AG04449 (cell line): ENCODE measurements around the gene FGD1.
A peak's percentile ranks its signal among the peaks of the same experiment; 100 is the strongest.

Source experiments
- CTCF ChIA-PET: fragments of 350-600 bp; formaldehyde crosslinking; extraction: SDS; loops from one replicate; lab custom pipeline; 2021; ENCODE audit warnings: antibody characterized with exemption; lab: Yijun Ruan, JAX
- POLR2A ChIA-PET: fragments of 400-600, 350-600 bp; formaldehyde crosslinking; extraction: SDS; loops from one replicate; lab custom pipeline; 2020; ENCODE audit warnings: antibody characterized with exemption, inconsistent platforms; lab: Yijun Ruan, JAX
- DNase-seq: peaks from one replicate; pipeline ENCODE4 v3.0.0-alpha.2; 2010; ENCODE audit warnings: low read depth, low spot score
- H3K4me3 ChIP-seq: 2 replicates; pipeline ENCODE4 v1.5.1; 2011; ENCODE audit warnings: low read depth, mild to moderate bottlenecking, control low read depth, low read length
- TF ChIP-seq, protein P1 (sequence below): IDR thresholded peaks from one replicate; pipeline ENCODE4 v1.5.1; 2011; ENCODE audit warnings: mild to moderate bottlenecking, moderate library complexity, low read length, control low read depth, inconsistent platforms; ENCODE audit not compliant: insufficient read depth; ENCODE audit errors: missing control alignments

The FGD1 gene

DNA sequence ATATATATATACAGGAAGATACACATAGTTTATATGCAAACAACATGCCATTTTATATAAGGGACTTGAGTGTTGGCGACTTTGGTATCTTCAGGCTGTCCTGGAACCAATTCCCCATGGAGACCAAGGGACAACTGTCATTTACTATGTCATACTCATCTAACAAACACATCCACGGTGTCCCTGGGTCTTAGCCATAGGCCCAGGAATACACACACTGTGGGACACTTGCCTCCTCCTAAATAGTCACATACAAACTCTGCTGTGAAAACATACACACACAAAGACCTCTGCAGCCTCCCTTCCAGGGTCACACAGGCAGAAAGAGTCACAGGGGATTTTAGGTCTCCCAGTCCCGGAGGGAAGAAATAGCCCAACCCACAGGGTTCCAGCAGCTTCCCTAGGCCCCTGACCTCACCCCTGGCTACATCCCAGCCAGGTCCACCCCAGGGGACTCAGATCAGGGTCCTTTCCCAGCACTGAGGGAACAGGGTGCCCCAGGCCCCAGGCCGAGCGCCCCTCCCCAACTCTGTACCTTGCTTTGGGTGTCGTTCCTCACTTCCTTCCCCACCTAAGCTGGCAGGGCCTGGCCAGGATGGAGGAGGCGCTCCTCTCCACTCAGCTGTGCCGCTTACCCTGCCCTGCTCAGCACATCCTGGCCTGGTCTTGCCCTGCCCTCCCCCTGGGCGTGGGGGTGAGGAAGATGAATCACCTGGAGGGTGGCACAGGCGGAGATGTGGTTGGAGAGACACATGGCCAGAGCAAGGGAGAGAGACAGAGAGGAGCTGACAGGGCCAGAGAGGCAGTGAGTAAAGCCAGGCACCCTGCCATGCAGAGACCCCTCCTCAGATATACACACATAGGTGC, 21.8 kb downstream of the FGD1 start:
- POLR2A ChIA-PET = interaction anchor here (0.6 kb wide), 1 partner anchor 11 kb away, joined by 3 read pairs; no protein-coding TSS in a partner anchor
- TF ChIP-seq, protein P1, sequence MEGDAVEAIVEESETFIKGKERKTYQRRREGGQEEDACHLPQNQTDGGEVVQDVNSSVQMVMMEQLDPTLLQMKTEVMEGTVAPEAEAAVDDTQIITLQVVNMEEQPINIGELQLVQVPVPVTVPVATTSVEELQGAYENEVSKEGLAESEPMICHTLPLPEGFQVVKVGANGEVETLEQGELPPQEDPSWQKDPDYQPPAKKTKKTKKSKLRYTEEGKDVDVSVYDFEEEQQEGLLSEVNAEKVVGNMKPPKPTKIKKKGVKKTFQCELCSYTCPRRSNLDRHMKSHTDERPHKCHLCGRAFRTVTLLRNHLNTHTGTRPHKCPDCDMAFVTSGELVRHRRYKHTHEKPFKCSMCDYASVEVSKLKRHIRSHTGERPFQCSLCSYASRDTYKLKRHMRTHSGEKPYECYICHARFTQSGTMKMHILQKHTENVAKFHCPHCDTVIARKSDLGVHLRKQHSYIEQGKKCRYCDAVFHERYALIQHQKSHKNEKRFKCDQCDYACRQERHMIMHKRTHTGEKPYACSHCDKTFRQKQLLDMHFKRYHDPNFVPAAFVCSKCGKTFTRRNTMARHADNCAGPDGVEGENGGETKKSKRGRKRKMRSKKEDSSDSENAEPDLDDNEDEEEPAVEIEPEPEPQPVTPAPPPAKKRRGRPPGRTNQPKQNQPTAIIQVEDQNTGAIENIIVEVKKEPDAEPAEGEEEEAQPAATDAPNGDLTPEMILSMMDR = no peak

DNA sequence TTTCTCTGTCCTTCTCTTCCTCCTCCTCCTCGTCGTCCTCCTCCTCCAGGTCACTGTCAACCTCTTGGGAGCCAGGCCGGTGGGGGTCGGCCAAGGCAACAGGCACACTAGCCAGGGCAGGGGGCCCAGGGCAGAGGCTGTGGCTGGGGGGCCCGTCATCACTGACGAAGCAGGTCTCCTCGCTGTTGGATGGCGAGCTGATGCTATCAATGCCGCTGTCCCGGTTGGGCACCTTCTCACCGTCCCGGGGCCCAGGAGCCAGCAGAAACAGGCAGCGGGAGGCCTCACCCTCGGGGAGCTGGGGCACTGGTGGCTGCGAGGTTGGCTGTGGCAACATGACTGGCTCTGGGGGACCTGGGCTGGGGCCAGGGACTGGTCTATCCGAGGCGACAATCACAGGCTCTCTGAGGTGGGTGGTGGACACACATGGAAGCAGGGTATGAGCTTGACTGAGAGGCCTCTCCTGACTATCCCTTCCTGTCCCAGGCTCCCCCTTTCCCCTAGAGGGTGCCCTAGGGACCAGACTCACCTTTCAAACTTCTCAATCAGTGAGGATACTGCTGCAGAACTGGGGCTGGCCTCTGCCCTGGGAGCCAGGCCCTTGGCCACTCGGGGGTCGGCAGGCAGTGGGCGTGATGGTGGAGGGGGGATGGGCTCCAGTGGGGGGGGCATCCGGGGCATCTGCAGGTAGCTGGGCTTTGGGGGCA, 25.8 kb downstream of the FGD1 start:
- no peak for DNase-seq
- ChIA-PET CTCF (no interaction called here), POLR2A (no interaction called here)
- H3K4me3 ChIP-seq = no peak overlapping the region
- TF ChIP-seq, protein P1 = no peak

More for the DNA sequence above, 21.8 kb downstream of the FGD1 start:
- CTCF ChIA-PET = no interaction called here
- H3K4me3 ChIP-seq = no peak overlapping the region
- no peak for DNase-seq

DNA sequence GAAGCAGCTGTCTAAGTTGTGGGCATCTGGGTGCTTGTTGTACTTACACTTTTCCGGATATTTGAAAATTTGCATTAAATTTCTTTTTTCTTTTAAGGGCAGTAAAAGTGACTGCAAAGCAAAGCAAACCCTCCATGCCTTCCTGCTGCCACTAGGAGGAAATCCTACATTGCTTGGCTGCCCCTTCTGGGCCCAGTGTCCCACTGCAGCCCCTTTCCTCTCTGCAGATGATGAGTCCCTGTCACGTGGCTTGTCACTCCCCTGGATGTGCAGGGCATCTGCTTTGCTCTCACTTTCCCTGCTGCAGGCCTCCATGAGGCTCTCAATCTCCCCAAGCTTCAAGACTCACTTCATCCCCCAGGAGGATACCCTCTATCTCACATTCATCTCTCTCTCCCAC, 43.1 kb downstream of the FGD1 start:
- DNase-seq = no peak
- CTCF ChIA-PET = interaction anchor here (1.5 kb wide), 1 partner anchor 9 kb away, joined by 6 read pairs; no protein-coding TSS in a partner anchor
- POLR2A ChIA-PET = no interaction called here
- H3K4me3 ChIP-seq = no peak overlapping the region
- TF ChIP-seq, protein P1 = peak; percentile 47

DNA sequence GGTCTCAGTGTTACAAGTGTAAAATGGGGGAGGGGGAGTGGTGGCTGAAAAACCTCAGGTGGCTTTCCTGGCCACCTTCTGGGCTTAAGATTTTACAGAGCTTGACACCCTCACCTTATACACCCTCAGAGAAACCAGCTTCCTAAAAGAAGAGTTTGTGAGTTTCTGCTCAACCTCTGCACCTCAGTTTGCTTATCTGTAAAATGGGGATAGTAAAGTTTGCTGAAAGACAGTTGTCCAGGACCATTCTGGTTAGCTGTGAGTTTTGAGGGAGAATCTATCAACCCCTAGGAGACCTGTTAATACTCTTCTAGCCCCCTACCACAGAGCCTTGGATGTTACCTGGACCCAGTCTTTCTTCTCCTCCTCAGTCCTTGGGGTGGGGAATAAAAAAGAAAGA, 46.1 kb downstream of the FGD1 start:
- no peak overlapping the region for H3K4me3 ChIP-seq
- TF ChIP-seq, protein P1 = no peak
- ChIA-PET CTCF (no interaction called here), POLR2A (interaction anchor here (1.1 kb wide), 1 partner anchor 10 kb away, joined by 3 read pairs; the partner anchor contains the start of gene TSR2)
- no peak for DNase-seq

DNA sequence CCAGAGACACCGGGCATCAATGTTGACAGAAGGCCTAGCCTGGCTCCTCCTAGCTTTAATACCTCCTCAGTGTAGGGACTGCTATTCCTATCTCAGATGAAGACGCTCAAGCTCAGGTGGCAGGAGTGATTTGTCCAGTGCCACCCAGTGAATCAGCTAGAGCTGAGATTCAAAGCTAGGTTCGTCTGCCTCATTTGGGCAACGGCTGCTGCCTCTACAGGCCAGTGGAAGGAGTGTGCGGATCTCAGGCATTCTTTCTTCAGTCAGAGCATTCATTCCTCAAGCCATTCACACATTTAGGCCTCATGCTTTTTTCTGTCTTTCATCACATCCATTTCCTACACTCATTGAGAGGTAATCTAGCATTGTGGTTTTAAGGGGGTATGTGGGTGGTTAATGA, 48.6 kb downstream of the FGD1 start:
- H3K4me3 ChIP-seq = no peak overlapping the region
- TF ChIP-seq, protein P1 = peak; percentile 26
- CTCF ChIA-PET = no interaction called here
- DNase-seq = no peak
- POLR2A ChIA-PET = no interaction called here

DNA sequence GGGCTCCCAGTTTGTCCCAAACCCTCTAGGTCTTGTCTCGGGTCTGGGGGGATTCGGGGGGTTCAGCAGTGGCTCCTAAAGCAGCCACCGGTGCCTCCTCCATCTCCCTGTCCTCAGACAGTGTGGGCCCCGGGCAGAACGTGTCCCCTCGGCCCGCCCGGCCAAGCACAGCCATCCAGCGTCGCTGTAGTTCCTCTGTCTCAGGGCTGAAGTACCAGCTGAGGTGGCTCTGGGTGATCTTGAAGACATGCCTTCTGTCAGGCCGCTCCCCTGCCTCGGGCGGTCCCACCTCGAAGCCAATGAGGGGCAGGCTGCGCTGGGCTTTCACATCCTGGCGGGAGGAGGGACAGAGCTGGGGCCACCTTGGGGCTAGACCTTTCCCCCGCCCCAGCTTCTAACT, 50.0 kb downstream of the FGD1 start:
- TF ChIP-seq, protein P1 = no peak
- no peak for DNase-seq
- POLR2A ChIA-PET = no interaction called here
- CTCF ChIA-PET = no interaction called here
- no peak overlapping the region for H3K4me3 ChIP-seq
